Measurements from ENCODE around the gene CD80. TPM values are rescaled to one million over a fixed set of nuclear protein-coding genes. Genes with fewer than 3 reads are reported as not detected.

CD80 gene
- total RNA-seq, 1 donor from 2014 or later, result 3.2 TPM

- intact Hi-C loops (cut with DNase I), result no loop called here
- H3K27me3 ChIP-seq, result no peaks in the 10 kb centered on the region
- no peak overlapping the region for H3K4me3 ChIP-seq
- TF ChIP-seq, protein P1, sequence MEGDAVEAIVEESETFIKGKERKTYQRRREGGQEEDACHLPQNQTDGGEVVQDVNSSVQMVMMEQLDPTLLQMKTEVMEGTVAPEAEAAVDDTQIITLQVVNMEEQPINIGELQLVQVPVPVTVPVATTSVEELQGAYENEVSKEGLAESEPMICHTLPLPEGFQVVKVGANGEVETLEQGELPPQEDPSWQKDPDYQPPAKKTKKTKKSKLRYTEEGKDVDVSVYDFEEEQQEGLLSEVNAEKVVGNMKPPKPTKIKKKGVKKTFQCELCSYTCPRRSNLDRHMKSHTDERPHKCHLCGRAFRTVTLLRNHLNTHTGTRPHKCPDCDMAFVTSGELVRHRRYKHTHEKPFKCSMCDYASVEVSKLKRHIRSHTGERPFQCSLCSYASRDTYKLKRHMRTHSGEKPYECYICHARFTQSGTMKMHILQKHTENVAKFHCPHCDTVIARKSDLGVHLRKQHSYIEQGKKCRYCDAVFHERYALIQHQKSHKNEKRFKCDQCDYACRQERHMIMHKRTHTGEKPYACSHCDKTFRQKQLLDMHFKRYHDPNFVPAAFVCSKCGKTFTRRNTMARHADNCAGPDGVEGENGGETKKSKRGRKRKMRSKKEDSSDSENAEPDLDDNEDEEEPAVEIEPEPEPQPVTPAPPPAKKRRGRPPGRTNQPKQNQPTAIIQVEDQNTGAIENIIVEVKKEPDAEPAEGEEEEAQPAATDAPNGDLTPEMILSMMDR (IDR thresholded peaks at IDR 0.05), result peak in 2 of 3 experiments; percentile 8 to 40
- H3K4me1 ChIP-seq, result no peaks in the 10 kb centered on the region
- H3K27ac ChIP-seq, result no peak overlapping the region
- peak in 1 of 2 donors; percentile 61 for DNase-seq (ENCODE audit: low spot score in 2 of 2)
- no peaks in the 10 kb centered on the region for H3K9me3 ChIP-seq
- no peaks in the 10 kb centered on the region for H3K36me3 ChIP-seq
These were observed 41.3 kb upstream of the CD80 start for GRCh38 chr3:119600732-119601131.

- H3K27ac ChIP-seq, result no peak overlapping the region
- TF ChIP-seq, protein P1 (IDR thresholded peaks at IDR 0.05), result no peak
- no peak overlapping the region for H3K4me3 ChIP-seq
- no peaks in the 10 kb centered on the region for H3K9me3 ChIP-seq
- no peak for DNase-seq (ENCODE audit: low spot score in 2 of 2)
- no peaks in the 10 kb centered on the region for H3K4me1 ChIP-seq
- no peaks in the 10 kb centered on the region for H3K27me3 ChIP-seq
- H3K36me3 ChIP-seq, result no peaks in the 10 kb centered on the region
- intact Hi-C loops (cut with DNase I), result no loop called here
These were observed 40.3 kb upstream of the CD80 start for GRCh38 chr3:119599558-119600174.

DNA sequence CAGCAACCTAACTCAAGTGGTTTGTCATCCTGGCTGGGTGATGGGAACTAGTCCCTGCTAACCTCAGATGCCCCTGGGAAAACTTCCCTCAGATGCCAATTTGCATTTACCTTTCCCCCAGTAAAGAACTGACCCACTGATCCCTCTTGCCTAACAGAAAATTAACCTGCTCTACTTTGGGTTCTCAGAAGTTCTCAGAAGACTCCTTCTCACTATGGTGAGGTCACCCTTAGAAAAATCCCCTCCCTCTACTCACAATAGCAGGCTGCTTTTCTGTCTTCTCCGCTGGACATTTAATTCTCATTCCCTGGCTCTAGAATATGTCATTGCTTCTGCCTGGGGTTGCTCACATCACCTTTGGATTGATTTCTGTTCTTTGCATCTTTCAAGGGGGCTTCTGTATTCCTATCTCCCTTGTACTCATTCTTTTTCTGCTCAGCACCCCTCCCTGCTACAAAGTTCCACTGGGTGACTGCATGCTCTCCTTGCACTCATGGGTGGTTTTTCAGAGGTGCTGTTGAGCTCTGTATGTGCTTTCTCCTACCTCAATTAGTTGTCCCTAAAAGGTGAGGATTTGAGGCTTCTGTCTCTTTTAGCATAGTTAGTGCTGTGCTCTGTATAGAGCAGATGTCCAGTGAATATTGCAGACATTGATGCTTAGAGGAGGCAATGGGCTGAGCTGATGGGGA is 39.1 kb upstream of the CD80 start:
- TF ChIP-seq, protein P1 (IDR thresholded peaks at IDR 0.05), result no peak
- H3K36me3 ChIP-seq, result no peaks in the 10 kb centered on the region
- intact Hi-C loops (cut with DNase I), result no loop called here
- no peak overlapping the region for H3K27ac ChIP-seq
- no peaks in the 10 kb centered on the region for H3K9me3 ChIP-seq
- no peaks in the 10 kb centered on the region for H3K4me1 ChIP-seq
- no peak overlapping the region for H3K4me3 ChIP-seq
- H3K27me3 ChIP-seq, result no peaks in the 10 kb centered on the region
- DNase-seq (ENCODE audit: low spot score in 2 of 2), result no peak

DNA sequence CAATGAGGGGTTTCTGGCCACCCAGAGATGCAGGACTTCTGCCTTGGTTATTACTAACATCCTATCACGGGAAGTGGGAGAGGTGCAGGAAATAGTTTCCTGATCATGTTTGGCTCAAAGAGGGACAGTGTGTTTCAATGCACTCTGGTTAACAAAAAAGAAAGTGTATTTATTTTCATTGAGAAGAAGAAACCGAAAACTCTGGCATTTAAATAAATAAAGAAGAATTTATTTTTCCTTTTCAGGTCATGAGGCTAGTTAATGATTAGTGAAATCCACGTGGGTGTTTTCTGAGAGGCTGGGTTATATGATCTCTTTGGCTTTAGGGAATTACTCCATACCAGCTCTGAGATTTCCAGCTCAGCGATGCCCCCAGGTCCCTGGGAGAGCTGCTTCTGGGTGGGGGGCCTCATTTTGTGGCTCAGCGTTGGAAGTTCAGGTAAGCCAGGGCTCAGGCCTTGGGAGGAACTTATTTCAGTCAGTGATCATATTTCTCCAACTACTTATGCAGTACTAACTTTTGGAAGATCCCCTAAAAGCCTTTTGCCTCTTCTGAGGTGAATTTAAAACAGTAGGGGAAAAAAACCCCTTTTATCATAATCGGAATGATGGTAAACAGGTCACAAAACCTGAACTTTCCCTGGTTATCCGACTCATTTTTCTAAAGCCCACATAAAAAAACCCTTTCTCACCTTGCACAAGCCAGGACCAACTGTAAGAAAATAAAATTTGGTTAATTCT is 38.3 kb upstream of the CD80 start, which contains the start of gene PLA1A:
Gene PLA1A (plus strand): TSS at position 338 of the 741 bp plus-strand sequence. CDS start 29 bp downstream, at position 367.
- no peak within 1 kb of the TSS for H3K4me3 ChIP-seq
- DNase-seq (ENCODE audit: low spot score in 2 of 2), result no peak
- intact Hi-C loops (cut with DNase I), result no loop called here
- no peak within 1 kb of the TSS for H3K27ac ChIP-seq
- H3K36me3 ChIP-seq, result no peaks in the 10 kb centered on the region
- no peaks in the 10 kb centered on the region for H3K9me3 ChIP-seq
- no peaks in the 10 kb centered on the region for H3K27me3 ChIP-seq
- TF ChIP-seq, protein P1 (IDR thresholded peaks at IDR 0.05), result no peak
- no peaks in the 10 kb centered on the region for H3K4me1 ChIP-seq

DNA sequence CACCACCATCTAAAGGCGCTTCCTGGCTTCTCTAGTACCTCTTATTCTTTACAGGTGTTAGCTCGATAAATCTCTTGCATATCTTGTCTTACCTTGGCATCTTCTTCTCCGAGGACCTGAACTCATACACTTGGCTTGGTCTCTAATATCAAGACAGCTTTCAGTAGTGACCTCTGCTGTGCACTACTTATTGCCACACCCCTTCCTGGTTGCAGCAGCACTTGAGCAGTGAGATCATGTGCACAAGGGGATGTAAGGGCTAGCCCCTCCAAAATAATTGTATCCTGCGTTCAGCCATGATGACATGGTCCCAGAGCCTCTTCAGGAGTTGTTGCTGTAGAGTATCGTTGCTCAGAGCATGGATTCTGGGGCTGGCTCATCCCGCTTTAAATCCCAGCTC is 37.0 kb upstream of the CD80 start:
- Histone ChIP-seq H3K36me3 (no peaks in the 10 kb centered on the region), H3K4me3 (no peak overlapping the region), H3K4me1 (no peaks in the 10 kb centered on the region), H3K27ac (no peak overlapping the region), H3K9me3 (no peaks in the 10 kb centered on the region), H3K27me3 (no peaks in the 10 kb centered on the region)
- TF ChIP-seq, protein P1 (IDR thresholded peaks at IDR 0.05), result no peak
- no peak for DNase-seq (ENCODE audit: low spot score in 2 of 2)
- intact Hi-C loops (cut with DNase I), result no loop called here

All from ascending aorta (tissue), 2 donors.